Type B pancreatic cell (in vitro differentiated cells): ENCODE data around the gene FAF1. TPM values are rescaled to one million over a fixed set of nuclear protein-coding genes. Genes with fewer than 3 reads are reported as not detected.

Experiments
- DNase-seq: peaks from one replicate; pipeline ENCODE4 v3.0.0; 2021; ENCODE audit warnings: mixed read lengths; ENCODE audit not compliant: unreplicated experiment; ENCODE audit errors: extremely low spot score
- H3K27ac Mint-ChIP-seq: 2 replicates; pipeline ENCODE4 v1.8.0; 2021; ENCODE audit warnings: mild to moderate bottlenecking, mixed read lengths
- H3K27me3 Mint-ChIP-seq: 2 replicates; pipeline ENCODE4 v1.8.0; 2021; ENCODE audit warnings: mixed read lengths
- H3K36me3 Mint-ChIP-seq: 2 replicates; pipeline ENCODE4 v1.8.0; 2021; ENCODE audit warnings: mixed read lengths
- H3K4me1 Mint-ChIP-seq: one replicate; pipeline ENCODE4 v1.8.0; 2021; ENCODE audit warnings: mixed read lengths; ENCODE audit not compliant: unreplicated experiment
- H3K4me3 Mint-ChIP-seq: 2 replicates; pipeline ENCODE4 v1.8.0; 2021; ENCODE audit warnings: mild to moderate bottlenecking, mixed read lengths
- H3K9me3 Mint-ChIP-seq: 2 replicates; pipeline ENCODE4 v1.8.0; 2021; ENCODE audit warnings: mixed read lengths
- total RNA-seq: library from RNA; stranded (reverse); gene quantifications from 2 replicates; pipeline ENCODE4 v1.2.1, GENCODE V29; 2021; ENCODE audit warnings: low replicate concordance
- TF ChIP-seq, protein P1 (sequence below): fragments of 200-600 bp; sonication (generic); conservative IDR thresholded peaks from 2 replicates; pipeline ENCODE4 v1.5.0; 2021; ENCODE audit warnings: antibody characterized with exemption, mild to moderate bottlenecking

The FAF1 gene
- total RNA-seq, 1 donor from 2014 or later: 49.9 TPM

DNA sequence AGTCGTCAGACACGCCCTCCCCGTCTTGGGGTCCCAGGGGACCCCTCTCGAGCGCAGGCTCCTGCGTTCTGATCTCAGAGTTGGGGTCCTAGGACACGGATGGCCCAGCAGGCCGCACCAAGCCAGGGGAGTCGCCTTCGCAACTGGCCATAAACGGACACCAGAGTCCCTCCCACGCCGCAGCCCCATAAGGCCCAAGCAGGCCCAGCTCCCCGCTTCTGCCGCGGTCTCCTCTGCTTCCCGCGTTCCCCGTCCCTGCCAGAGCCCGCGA lies 537.5 kb downstream of the FAF1 start:
- H3K4me1 Mint-ChIP-seq: peaks cover 37% of the 10 kb centered on the region
- TF ChIP-seq, protein P1, sequence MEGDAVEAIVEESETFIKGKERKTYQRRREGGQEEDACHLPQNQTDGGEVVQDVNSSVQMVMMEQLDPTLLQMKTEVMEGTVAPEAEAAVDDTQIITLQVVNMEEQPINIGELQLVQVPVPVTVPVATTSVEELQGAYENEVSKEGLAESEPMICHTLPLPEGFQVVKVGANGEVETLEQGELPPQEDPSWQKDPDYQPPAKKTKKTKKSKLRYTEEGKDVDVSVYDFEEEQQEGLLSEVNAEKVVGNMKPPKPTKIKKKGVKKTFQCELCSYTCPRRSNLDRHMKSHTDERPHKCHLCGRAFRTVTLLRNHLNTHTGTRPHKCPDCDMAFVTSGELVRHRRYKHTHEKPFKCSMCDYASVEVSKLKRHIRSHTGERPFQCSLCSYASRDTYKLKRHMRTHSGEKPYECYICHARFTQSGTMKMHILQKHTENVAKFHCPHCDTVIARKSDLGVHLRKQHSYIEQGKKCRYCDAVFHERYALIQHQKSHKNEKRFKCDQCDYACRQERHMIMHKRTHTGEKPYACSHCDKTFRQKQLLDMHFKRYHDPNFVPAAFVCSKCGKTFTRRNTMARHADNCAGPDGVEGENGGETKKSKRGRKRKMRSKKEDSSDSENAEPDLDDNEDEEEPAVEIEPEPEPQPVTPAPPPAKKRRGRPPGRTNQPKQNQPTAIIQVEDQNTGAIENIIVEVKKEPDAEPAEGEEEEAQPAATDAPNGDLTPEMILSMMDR: no peak
- DNase-seq: peak; percentile 62
- peaks cover 88% of the 10 kb centered on the region for H3K27me3 Mint-ChIP-seq
- no peaks in the 10 kb centered on the region for H3K9me3 Mint-ChIP-seq
- H3K36me3 Mint-ChIP-seq: no peaks in the 10 kb centered on the region
- no peak overlapping the region for H3K27ac Mint-ChIP-seq
- H3K4me3 Mint-ChIP-seq: peak overlapping the region; percentile 90

DNA sequence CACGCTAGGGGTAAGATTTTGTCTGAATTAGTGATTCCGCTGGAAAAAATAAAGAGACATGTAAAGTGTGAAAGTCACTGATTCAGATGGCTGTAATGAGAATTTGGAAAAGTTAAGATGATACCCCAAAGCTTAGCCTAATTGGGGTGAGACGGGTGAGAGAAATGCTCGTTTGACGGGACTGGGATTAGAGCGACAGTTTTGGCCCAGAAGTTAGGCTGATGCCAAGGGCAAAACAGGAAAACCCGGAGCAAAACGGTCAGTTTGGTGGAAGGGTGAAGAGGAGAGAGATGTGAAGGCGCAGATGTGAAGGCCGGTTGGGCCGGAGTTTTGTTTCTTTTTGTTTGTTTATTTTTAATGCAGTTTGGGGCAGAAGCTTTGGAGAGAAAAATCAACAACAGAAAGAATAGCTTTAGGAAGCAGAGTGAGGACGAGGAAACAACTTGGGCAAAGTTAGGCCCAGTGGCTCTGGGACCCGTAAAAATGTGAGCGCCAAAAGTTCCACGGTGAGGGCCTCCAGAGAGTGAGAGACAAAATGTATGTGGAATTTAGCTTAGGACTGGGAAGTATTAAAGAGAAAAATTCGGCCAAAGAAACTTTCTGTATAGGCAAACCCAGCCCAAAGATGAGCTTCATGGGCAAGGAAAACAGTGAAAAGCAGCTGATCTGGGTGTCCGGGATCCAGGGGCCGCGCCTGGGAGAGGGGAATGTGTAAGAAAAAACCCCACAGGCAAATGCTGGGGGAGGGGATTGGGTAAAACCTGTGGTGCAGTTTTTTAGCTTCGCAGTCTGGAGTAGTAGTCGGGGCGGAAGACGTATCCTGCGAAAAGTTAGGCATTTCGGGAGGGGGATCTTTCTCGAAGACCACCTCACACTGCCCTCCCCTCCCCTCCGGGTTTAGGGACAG lies 538.0 kb downstream of the FAF1 start:
- Mint-ChIP-seq H3K27me3 (peaks cover 88% of the 10 kb centered on the region), H3K4me1 (peaks cover 33% of the 10 kb centered on the region), H3K27ac (no peak overlapping the region), H3K9me3 (no peaks in the 10 kb centered on the region), H3K4me3 (peak overlapping the region; percentile 80), H3K36me3 (no peaks in the 10 kb centered on the region)
- TF ChIP-seq, protein P1: no peak
- no peak for DNase-seq

DNA sequence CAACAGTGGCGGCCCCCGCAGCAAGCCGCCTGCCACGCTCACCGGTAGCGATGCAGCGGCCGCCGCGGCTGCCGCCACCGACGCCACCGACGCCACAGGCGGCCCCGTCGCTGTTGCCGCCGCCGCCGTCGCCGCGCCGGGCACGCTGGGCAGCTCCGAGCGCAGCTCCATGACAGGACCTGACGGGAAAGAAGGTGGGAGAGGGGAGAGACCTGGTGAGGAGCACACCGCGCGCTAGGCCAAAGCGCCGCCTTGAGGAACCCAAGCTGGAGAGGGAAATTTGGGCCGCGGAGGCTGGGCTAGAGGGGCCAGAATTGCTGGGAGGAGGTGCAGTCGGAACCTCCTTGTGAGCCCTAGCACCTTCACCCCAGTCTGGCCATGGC lies 538.7 kb downstream of the FAF1 start:
- DNase-seq: no peak
- Mint-ChIP-seq H3K9me3 (no peaks in the 10 kb centered on the region), H3K4me1 (peaks cover 39% of the 10 kb centered on the region), H3K4me3 (peak overlapping the region; percentile 80), H3K27me3 (peaks cover 88% of the 10 kb centered on the region), H3K27ac (no peak overlapping the region), H3K36me3 (no peaks in the 10 kb centered on the region)
- TF ChIP-seq, protein P1: no peak

DNA sequence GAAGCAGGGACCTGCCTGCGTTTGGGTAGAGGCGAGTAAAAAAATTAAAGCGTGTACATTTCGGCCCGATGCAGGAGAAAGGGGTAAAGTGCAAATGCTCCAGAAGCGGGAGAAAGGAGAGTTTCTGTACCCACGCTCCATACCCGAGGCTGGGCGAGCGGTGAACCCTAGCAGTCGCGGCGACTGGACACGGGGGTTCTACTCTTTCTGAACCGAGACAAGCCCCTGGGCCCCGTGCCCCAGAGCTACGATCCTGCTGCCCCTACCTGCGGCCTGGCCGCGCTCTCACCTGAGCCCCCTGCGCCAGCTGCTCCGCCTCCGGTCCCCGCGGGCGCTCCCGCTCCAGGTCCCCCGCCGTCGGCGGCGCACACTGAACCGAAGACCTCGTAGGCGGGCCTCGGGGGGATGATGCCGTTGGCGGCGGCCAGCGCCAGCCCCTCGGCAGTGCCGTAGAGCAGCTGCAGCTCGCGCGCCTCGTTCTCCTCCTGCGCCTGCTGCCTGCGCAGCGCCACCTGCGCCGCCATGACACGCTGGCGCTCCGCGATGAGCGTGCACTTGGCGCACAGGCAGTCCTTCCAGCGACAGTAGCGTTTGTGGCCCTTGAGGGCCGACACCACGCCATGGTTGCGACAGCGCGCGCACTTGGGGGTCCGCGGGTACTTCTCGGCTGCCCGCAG lies 539.2 kb downstream of the FAF1 start:
- Mint-ChIP-seq H3K4me1 (peaks cover 40% of the 10 kb centered on the region), H3K4me3 (peak overlapping the region; percentile 71), H3K27ac (peak overlapping the region; percentile 25), H3K27me3 (peaks cover 88% of the 10 kb centered on the region), H3K9me3 (no peaks in the 10 kb centered on the region), H3K36me3 (no peaks in the 10 kb centered on the region)
- peak; percentile 68 for DNase-seq
- TF ChIP-seq, protein P1: no peak

DNA sequence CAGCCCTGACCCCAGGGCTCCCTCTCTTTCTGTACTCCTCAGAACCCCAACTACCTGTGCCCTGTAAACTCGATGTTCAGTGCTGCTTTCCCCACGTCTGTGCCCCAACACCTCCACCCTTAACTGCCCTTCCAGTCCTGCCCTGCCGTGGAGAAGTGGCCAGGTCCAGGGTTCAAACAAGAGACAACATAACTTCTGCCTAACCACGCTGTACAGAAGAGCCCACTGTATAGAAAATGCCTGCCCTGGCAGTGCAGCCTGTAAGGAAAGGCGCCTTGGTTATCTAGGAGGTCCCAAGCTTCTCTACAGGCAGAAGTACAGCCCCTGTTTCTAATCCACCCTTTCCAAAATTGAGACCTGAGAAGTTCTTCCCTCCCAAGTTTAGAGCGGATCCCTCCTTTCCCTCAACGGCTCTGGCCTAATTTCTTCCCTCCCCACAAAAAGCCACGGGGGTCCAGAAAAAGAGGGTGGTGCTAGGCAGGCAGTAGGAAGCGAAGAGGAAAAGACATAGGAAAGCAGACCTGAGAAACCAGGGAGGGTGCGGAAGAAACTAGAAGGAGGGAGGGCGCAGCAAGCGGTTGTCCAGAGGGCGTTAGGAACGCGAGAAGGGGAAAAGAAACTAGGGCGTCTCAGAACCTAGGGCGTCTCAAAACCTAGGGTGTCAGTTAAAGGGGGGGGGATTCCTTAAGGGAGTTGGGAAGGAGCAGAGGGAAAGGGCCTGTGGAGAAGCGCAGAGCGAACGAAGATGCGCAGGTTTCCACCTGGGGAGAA lies 540.0 kb downstream of the FAF1 start:
- Mint-ChIP-seq H3K9me3 (no peaks in the 10 kb centered on the region), H3K36me3 (no peaks in the 10 kb centered on the region), H3K27me3 (peaks cover 88% of the 10 kb centered on the region), H3K27ac (peak overlapping the region; percentile 25), H3K4me1 (peaks cover 40% of the 10 kb centered on the region), H3K4me3 (peak overlapping the region; percentile 71)
- DNase-seq: no peak
- TF ChIP-seq, protein P1: no peak
